WTC11 (cell line): ENCODE measurements around the gene UGT2B10.

ENCODE experiments used
- ATF3 ChIP-seq: sonication (generic); formaldehyde crosslinking; conservative IDR thresholded peaks from 2 replicates; pipeline ENCODE4 v1.8.1; 2022; ENCODE audit warnings: mild to moderate bottlenecking, missing genetic modification reagents
- CBFB ChIP-seq: sonication (generic); formaldehyde crosslinking; IDR thresholded peaks from 2 replicates; pipeline ENCODE4 v1.8.1; 2022; ENCODE audit warnings: mild to moderate bottlenecking, low read depth, missing genetic modification reagents
- CTCF ChIP-seq: fragments of 200-600 bp; IDR thresholded peaks from 2 replicates; pipeline ENCODE4 v1.8.0; 2022; ENCODE audit warnings: antibody characterized with exemption
- FOXJ3 ChIP-seq: sonication (generic); formaldehyde crosslinking; IDR thresholded peaks from 2 replicates; pipeline ENCODE4 v1.9.0; 2021; ENCODE audit warnings: missing genetic modification reagents, mild to moderate bottlenecking, borderline replicate concordance
- JUN ChIP-seq: sonication (generic); formaldehyde crosslinking; IDR thresholded peaks from 2 replicates; pipeline ENCODE4 v1.8.0; 2023; ENCODE audit warnings: mild to moderate bottlenecking, missing genetic modification reagents
- SP1 ChIP-seq: sonication (generic); formaldehyde crosslinking; conservative IDR thresholded peaks from 2 replicates; pipeline ENCODE4 v1.8.1; 2022; ENCODE audit warnings: missing genetic modification reagents
- STAT6 ChIP-seq: sonication (generic); formaldehyde crosslinking; conservative IDR thresholded peaks from 2 replicates; pipeline ENCODE4 v1.8.1; 2023; ENCODE audit warnings: mild to moderate bottlenecking, low read depth, missing genetic modification reagents, moderate library complexity
- USF1 ChIP-seq: sonication (generic); formaldehyde crosslinking; IDR thresholded peaks from 2 replicates; pipeline ENCODE4 v1.8.0; 2022; ENCODE audit warnings: mild to moderate bottlenecking, missing genetic modification reagents

- no peak for TF ChIP-seq CTCF
- no peak for TF ChIP-seq JUN (CRISPR knock-in tag)
- no peak for TF ChIP-seq FOXJ3 (CRISPR knock-in tag)
- no peak for TF ChIP-seq USF1
- no peak for TF ChIP-seq CBFB (CRISPR knock-in tag)
- no peak for TF ChIP-seq SP1
- no peak for TF ChIP-seq ATF3 (CRISPR knock-in tag)
- TF ChIP-seq STAT6 (CRISPR knock-in tag): no peak
These were observed 49.4 kb downstream of the UGT2B10 start for GRCh38 chr4:68865188-68865638.
